IMR-90 (cell line): ENCODE measurements around the gene ERLIN1.

Experiments used
- CTCF ChIP-seq: conservative IDR thresholded peaks from 2 replicates; pipeline ENCODE4 v1.5.1; 2012; ENCODE audit warnings: mild to moderate bottlenecking, low read depth, low read length, improper control_type of control experiment
- POLR2A ChIP-seq: IDR thresholded peaks from 2 replicates; pipeline ENCODE4 v1.6.1; 2012; ENCODE audit warnings: mild to moderate bottlenecking, low read depth, low read length
- RAD21 ChIP-seq: IDR thresholded peaks from 2 replicates; pipeline ENCODE4 v1.6.1; 2012; ENCODE audit warnings: low read length, improper control_type of control experiment

DNA sequence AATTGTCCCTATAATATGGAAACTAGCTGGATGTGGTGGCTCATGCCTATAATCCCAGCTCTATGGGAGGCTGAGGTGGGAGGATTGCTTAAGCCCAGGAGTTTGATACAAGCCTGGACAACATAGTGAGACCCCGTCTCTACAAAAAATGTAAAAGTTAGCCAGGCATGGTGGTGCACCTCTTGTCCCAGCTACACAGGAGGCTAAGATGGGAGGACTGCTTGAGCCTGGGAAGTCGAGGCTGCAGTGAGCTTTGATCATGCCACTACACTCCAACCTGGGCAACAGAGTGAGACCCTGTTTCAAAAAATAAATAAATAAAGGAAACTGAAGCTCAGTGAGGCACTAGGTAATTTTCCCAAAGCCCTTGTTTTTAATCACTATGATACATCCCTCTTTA is 15.7 kb upstream of the ERLIN1 start:
- TF ChIP-seq POLR2A = no peak
- no peak for TF ChIP-seq CTCF
- no peak for TF ChIP-seq RAD21
